CD4-positive, alpha-beta T cell treated with Interleukin-15 for 1 hour (primary cell): ENCODE measurements around the gene LRP2.

ENCODE experiments used
- DNase-seq: peaks from one replicate; pipeline ENCODE4 v3.0.0-alpha.2; 2020

The LRP2 gene

GRCh38 chr2:169230204-169230603 is 132.1 kb downstream of the LRP2 start:
- DNase-seq: no peak

DNA sequence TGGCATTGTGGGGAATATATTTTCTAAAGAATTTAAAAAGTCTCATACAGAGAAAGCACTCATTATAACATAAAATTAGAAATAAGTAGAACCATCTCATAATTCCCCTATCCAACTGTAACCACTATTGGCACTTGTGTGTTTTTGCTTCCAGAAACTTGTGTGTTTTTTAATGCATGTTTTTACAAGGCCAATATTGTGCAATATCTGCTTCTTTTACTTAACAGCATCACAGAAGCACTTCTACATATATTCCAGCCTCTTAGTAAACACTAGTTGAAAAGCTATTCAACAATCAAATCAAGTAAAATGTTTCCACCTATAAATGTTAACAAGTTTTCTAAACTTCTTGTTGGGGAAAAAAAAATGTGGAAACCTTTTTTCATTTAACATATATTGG is 132.7 kb downstream of the LRP2 start:
- DNase-seq: no peak

GRCh38 chr2:169225906-169226305 is 136.4 kb downstream of the LRP2 start:
- DNase-seq: no peak

DNA sequence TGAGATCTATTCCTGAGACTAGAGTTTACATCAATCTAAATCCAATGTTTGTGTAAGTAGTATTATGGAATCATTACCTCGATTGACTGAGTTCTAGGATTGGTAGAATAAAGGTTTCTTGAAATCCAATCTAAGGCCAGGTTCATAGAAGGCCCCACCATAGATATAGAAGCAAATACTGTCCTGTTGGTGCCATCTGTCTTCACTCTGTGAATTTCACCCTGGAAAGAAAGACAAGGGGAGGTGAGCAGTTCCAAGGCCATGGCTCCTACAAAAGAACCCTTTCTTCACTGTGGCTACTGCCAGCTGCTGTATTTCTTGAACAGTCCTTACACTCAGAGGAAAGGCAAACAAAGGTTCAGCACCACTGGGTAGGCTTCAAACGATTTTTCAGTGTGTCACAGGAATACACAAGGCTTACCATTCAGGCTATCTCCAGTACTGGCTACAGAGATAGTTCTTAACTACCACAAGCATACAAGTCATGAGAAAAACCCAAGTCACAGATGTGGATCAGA is 137.0 kb downstream of the LRP2 start:
- no peak for DNase-seq

GRCh38 chr2:169222665-169223064 is 139.7 kb downstream of the LRP2 start:
- no peak for DNase-seq

GRCh38 chr2:169221745-169222369 is 140.5 kb downstream of the LRP2 start:
- DNase-seq: no peak

- no peak for DNase-seq
Observed at GRCh38 chr2:169210917-169211316, 151.4 kb downstream of the LRP2 start.

DNA sequence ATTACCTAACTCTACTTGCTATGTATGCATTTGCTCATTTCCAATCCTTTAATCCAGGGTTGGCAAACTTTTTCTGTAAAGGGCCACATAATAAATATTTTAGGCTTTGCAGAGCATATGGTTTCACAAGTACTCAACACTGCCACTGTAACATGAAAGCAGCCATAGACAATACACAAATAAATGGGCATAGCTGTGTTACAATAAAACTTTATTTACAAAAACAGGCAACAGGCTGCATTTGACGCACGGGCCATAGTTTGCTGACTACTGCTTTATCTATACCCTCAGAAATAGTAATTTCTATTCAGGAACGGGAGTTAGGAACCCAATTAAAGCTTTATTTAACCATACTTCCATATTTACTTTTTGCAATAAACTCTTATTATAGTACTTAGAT is 154.3 kb downstream of the LRP2 start:
- DNase-seq: no peak

- DNase-seq: no peak
Observed at GRCh38 chr2:169205176-169205575, 157.2 kb downstream of the LRP2 start.

GRCh38 chr2:169203952-169204351 is 158.4 kb downstream of the LRP2 start:
- no peak for DNase-seq

DNA sequence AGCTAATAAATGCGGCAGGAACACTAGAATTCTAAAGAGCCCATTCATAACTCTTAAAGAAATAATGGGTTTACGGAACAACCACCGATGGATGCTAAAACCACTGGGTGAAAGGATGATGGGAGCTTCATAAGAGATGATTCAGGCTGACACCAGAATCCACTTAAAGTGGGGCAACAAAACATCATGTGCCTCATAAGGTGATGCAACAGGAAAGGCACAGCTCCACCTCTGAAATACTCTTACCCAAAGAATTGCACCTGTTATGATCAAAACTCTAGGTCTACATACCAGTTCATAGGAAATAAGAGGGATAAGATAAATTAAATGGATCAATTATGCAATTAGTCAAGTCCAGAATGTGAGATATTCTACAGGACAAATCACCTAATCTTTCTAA is 161.6 kb downstream of the LRP2 start:
- no peak for DNase-seq

- no peak for DNase-seq
Observed at GRCh38 chr2:169193618-169194017, 168.7 kb downstream of the LRP2 start.

DNA sequence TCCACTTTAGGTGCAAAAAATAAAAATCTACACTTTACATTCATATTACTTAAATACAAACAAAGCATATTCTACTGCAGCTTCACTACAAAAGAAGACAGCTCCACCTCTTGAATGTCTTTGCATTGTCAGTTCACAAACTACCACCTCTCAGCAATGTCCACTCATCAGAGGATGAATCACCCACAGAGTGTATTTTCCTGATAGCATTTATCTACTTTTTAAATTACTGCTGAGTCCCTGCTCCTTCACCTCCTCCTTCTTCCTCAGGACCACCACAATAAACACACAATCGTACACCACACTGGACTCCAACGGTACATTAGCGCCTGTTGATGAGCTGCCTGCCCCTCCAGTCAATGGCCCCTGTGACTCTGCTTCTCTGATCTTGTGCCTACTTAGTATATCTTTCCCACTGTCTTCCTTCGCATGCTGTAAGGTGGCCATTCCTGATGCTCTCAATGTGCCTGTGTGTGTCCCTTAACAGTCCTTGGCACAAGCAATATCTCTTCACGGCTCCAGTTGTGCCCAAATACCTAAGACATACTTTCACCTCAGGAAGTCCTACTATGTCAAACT is 172.0 kb downstream of the LRP2 start:
- DNase-seq: no peak

GRCh38 chr2:169189132-169189531 is 173.2 kb downstream of the LRP2 start:
- DNase-seq: no peak

DNA sequence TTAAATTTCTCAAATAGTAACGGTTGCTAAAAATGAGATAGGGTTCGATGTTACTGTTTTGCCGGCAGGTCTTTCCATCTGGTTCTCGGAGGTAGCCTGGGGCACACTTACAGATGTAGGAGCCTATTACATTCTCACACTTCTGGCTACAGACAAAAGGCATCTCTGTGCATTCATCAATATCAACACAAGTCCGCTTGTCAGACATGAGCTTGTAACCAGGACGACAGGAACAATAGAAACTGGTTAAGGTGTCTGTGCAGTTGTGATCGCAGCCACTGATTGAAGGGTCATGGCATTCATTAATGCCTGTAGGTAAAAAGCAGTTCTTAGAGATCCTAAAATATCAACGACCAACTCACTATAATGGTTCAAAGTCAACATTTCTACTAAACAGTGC is 176.6 kb downstream of the LRP2 start:
- DNase-seq: no peak

DNA sequence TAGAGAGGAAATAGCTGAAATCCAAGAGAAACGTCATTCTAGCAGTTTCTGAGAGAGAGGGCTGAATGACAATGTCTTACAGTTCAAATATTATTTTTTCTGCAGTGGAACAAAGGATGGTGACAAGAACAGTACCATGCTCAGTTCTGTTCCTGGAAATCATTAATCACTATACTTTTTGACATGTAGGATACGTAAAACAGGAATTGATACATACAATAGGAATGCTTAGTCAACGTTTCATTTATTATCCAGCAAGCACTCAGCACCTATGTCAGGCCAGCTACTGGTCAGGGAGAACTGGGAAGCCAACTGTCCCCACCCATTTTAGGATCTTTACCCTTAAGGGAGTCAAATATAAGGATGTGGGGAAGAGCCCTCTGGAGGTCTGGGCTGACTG is 178.3 kb downstream of the LRP2 start:
- no peak for DNase-seq

- DNase-seq: no peak
Observed at GRCh38 chr2:169182573-169182972, 179.8 kb downstream of the LRP2 start.

- no peak for DNase-seq
Observed at GRCh38 chr2:169178804-169179390, 183.4 kb downstream of the LRP2 start.

- no peak for DNase-seq
Observed at GRCh38 chr2:169178364-169178763, 184.0 kb downstream of the LRP2 start.

DNA sequence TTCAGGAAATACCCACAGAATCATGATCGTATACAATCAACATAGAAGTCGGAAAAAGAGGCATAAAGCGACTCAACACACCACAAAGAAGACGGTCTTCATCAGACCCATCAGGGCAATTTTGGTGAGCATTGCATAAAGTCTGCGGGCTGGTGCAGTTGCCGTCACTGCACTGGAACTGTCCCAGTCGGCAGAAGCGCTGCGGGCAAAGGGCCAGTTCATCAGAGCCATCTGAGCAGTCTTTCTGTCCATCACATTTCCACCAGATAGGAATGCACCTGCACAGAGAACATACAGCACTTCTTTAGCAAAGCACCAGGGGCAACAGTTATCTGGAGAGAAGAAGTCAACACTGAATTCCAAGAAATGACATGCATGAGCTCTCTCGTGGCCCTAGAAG is 187.2 kb downstream of the LRP2 start:
- DNase-seq: no peak

DNA sequence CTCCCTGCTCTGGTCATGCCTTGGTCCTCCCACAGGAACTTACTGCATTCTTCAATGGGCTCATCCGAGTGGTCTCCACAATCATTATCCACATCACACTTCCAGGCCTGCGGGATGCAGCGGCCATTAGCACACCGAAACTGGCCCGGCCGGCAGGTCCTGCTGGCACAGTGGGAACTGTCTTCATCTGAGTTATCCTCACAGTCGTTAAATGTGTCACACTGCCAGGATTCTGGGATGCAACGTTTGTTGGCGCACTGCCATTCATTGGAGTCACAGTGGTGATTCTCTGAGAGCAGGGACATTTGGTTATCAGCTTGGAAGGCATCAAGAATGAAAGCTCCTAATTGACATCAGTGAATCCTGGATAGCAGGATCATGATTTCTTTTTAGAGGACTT is 188.5 kb downstream of the LRP2 start:
- DNase-seq: no peak

DNA sequence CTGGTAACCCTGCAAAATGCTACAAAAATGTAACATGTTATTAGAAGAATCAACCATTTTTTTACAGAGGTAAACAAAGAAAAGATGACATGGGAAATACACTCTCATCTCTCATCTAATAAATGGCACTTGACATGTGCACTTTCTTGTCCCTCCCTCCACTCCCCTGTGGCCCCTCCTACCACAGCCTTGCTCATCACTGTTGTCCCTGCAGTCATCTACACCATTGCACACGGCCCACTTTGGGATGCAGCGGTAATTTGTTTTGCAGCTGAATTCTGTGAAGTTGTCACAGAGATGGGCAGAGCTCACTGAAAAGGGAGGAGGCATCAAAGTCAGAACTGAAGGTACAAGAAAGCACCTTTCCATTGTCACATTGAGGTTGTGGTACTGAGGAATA is 189.4 kb downstream of the LRP2 start:
- no peak for DNase-seq

DNA sequence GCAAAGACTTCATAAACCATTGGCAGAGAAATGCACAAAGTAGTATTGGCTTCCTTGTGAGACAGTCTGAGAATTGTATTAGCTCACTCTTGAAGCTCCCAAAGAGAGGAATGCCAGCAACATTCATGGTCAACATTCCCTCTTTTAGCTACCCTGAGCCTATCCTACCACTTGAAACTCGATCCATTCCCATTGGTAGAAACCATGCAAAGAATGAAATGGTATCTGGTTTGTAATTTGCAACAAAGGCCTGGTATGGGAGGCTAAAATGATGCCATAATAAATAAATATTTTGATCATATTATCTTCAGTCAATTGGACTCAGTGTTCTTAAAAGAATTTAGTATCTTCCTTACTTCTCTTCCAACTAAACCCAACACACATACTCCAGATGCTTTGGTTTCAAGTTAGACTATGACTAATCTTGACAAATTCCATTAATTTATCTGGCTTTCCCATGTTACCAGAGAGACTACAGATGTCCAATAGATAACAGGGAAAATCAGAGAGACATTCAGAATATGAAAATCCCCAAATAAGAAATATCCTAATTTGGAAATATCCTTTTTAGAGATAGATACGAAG is 190.1 kb downstream of the LRP2 start:
- no peak for DNase-seq

DNA sequence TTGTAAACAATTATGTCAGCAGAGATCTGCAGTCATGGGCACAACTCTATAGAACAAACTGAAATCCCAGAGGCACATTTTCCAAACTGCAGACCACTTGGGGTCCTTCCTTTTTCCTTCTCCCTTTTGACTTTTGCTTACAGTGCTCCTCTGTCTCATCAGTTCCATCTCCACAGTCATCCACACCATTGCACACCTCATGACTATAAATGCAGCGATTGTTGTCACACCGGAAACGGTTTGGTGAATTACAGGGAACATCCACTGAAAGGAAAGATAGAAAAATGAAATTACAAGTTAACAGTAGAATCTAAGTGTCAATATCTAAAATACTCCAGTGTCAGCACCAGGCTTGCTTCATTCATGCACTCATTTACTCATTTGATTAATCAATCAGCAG is 196.5 kb downstream of the LRP2 start:
- DNase-seq: no peak
